ENCODE measurements around the gene NAPG.

DNA sequence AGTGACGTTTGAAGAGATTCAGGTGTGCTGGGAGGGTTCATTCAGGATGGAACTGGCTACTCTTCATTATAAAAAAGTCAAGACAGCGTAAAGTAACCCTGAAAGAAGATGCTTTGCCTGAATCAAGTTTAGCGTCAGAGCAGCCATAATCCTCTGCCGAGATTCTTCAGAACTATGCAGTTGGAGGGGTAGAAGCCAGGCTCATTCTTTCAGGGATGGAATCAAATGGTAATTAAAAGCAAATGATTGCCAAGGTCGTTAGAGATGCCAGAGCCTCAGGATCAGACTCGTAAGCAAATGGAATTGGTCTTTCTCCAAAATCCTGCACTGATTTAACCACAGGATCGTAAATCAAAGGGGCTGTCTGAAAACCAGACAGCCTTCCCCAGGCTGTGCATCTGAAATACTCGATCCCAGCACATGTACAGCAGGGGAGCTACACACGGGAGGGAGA is 49.5 kb upstream of the NAPG start:
- TF ChIP-seq CTCF (IDR thresholded peaks at IDR 0.05), result no peak
- no peak for TF ChIP-seq POLR2A (IDR thresholded peaks at IDR 0.05)
